OCI-M2 (cell line): ENCODE results near the gene IGFBP4.

ENCODE experiments used
- DNase-seq: peaks from one replicate; lab custom pipeline; 2025; ENCODE audit not compliant: unreplicated experiment; lab: John Stamatoyannopoulos, UW

The IGFBP4 gene

DNA sequence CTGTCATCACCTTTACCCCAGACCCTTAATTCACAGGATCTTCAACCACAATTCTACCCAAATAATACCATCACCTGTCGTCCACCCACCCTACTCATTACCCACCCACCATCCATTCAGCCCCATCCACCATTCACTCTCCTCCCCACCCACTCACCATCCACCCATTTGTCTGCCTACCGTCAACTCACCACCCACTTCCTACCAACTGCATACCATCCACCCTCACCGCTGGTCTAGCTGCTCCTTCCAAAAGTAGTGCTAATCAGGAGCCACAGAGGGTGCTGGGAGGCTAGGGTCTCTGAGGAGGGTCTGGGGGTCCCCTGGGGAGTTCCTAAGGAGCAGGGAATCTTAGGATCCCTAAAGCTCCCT is 12.0 kb upstream of the IGFBP4 start:
- DNase-seq: no peak

DNA sequence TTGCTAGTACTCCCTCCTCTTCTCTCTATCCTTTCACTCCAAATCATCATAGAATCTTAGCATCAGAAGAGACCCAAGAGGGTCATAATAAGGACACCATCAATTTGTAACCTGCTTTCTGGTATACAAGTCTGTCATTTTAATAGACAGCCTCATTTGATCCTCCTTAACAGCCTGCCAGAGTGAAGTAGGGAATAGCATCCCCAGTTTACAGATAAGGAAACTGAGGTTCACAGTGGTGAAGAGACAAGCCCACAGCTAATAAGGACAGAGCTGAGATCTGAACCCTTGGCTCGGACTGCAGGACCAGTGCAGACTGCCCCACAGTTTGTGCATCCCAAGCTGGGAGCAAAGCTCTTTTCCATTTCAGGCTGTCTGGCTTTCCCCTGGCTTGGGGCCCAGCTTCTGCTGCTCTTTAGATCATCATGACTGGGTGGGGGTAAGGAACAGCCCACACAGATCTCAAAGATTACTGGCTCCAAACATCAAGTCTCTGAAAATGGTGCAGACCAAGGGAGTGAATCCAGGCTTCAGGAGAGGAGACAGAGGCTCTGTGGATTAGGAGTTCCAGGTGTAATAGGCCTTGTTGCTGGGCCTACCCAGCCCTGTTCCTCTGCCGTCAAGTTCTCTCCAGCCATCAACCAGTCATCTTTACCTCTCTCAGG is 10.3 kb upstream of the IGFBP4 start:
- DNase-seq: no peak

DNA sequence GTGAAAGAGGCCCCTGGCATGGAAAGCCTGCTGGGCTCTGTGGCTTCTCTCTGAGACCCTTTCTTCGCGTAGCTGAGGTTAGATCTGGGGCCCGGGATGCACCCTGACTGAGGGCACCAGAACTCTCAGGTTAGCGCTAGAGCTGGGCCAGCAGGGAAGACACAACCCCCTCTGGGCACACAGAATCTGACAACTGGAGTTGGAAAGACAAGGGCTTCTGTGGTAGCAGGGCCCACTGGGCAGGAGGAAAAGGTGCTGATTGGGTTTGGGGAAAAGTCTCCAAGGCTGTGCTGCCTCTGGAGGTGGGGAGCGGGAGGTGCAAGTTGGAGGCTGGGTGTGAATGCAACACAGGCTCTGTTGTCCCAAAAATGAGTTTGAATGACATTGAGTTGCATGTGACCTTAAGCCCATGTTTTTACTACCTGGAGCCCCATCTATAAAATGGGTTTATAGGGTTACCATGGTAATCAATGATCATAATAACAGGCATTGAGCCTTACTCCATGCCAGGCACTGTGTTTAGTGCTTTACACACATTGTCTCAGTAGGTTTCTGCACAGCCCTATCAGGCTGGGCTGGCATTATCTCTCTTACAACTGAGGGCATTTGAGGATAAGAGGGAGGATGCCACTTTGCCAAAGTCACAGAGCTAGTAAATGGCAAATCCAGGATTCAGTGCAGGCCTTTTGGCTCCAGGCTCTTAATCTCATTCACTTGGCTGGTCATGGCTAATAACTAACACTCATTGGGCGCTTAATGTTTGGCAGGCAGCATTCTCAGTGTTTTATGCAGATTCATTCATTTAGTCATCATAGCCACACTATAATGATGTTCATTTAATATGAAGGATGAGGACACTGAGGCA is 9.5 kb upstream of the IGFBP4 start:
- DNase-seq: no peak

DNA sequence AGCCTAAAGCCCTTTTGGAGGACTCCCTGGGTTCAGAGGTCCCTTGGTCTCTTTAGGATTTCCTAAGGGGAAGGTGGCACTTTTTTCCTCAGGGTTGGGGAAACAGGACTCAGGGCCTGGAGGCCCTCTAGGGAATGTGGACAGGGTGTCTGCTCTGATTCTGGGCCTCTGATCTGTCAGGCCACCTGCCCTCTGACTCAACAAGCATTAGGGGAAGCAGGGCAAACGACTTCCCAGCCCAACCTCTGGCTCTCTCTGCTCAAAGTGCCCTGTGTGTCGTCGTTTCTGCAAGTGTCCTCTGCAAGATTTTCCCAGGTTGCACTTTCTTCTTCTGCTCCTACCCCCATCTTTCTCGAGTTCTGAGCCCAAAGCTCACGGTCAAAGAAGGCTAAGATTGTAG is 6.6 kb upstream of the IGFBP4 start:
- DNase-seq: no peak

DNA sequence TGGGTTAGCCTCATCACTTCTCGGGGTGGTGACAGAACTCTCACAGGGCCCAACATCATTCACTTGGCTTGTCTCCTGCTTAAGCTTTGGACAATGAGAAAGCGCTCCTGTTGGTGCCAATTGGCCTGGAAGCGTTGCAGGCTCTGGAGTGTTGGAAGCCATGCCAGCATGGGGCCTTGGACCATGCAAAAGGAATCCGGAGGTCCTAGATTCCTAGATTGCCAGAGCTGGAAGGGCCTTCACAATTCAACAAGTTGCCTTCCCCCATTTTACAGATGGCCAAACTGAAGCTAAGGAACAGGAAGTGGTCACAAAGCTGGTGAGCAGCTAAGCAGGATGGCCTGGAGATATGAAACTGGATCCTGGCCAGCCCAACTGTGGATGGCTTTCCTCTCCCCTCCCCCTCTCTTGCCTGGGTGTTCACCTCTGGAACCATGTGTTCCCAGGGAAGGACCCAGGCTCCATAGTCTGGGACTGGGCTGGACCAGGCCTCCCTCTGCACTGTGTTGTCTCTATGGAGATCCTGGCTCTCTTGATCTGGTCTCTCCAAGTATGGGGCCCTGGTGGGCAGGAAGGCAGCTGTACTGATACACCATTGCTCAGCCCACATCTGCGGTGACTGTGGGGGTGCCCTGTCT is 6.0 kb upstream of the IGFBP4 start:
- no peak for DNase-seq

DNA sequence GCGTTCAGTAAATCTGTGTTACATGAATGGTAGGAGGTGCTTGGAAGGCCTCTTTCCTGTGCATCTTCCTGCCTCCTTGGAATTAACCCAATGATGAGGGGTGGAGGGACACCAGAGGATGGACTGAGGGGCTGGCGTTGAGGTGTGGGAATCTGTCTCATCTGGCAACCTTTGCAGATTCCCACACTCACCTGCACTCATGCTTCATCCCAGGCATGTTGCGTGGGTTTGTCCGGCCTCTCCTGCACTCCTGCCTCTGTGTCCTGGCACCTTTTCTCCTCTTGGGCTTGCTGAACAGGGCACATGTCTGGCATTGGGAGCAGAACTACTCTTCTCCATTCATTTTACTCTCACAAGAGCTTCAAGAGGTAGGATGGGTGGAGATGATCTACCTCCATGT is 3.1 kb upstream of the IGFBP4 start:
- no peak for DNase-seq

DNA sequence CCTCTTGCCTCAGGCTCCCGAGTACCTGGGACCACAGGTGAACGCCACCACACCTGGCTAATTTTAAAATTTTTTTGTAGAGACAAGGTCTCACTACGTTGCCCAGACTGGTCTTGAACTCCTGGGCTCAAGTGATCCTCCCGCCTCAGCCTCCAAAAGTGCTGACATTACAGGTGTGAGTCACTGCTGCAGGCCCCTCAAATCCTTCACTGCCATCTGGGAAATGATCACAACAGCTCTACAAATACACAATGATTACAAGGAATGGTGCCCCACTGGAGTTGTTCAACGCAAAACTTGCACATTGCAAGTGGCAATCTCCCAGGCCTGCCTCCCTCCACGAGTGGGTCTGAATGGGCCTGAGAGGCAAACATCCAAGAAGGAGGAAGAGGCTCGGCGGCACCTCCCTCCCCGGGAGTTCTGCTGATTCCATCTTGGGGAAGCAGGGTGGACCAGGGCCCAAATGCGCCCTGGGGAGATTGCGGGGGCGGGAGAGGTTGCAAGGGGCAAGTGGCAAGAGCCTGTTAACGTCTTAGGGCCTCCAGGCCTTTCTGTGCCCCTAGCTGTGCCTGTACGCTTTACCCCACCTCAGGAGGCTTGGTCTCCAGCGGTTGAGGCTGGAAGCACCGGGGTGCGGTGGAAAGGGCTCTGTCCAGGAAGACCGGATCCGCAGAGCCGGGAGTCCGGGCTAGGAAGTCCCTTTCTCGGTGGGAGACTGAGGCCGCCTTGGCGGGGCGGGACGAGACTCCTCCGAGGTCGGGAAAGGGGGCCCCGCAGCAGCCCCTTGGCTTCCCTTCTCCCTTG is 656 bp upstream of the IGFBP4 start:
- DNase-seq: no peak

DNA sequence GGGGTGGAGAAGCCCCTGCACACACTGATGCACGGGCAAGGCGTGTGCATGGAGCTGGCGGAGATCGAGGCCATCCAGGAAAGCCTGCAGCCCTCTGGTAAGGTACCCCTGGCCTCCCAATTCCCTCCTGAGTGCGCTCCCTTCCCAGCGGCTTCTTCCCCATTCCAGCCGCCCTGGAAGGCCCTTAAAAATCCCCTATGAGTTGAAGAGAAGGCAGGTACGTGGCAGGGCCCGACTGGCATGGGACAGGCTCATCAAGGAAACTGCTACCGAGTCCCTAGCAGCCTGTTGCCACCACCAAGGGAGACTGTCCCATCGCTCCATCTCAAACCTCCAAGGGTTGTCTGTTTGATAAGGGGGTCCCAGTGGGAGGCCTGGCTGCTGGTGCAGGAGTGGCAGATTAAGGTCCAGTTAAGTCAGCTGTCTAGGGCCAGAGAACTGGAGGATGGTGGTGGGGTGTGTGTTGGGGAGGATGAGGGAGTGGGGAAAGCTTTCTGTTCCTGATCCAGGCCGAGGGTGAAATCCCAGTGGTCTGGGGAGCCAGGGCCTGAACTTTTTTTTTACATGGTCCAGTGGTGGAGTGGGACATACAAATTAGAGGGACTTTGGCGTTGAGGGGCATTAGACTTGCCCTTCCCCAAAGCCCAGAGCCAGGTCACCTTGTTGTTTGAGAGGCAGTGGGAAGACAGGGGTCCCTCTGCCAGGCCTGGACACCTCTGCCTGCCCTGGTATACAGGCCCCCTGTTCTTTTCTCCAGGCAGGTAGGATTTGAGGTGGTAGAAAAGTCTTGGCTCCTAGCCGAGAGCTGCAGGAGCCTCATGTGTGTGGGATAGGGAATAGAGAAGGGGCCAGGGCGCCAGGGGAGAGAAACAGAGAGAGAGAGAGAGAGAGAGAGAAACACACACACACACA is 994 bp downstream of the IGFBP4 start:
- DNase-seq: no peak

DNA sequence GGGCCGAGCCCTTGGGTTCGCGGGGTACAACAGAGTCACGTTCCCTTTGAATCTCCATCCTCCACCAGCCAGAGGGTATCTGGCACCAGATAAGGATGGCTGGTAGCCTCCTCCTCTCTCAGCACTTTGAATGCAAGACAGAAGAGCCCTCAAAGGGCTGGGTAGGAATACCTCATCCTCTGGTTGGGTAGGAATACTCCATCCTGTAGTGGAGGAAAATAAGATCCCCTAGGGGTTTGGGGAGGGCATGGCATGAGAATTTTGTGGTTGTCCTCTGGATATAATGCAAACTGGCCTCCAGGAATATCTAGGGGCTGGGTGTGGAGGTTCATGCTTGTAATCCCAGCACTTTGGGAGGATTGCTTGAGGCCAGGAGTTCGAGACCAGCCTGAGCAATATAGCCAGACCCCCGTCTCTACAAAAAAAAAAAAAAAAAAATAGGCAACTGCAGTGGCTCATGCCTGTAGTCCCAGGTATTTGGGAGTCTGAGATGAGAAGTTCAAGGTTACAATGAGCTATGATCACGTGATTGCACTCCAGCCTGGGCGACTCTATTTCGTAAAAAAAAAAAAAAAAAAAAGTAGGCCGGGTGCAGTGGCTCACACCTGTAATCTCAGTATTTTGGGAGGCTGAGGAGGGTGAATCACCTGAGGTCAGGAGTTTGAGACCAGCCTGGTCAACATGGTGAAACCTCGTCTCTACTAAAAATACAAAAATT is 2.7 kb downstream of the IGFBP4 start:
- no peak for DNase-seq

DNA sequence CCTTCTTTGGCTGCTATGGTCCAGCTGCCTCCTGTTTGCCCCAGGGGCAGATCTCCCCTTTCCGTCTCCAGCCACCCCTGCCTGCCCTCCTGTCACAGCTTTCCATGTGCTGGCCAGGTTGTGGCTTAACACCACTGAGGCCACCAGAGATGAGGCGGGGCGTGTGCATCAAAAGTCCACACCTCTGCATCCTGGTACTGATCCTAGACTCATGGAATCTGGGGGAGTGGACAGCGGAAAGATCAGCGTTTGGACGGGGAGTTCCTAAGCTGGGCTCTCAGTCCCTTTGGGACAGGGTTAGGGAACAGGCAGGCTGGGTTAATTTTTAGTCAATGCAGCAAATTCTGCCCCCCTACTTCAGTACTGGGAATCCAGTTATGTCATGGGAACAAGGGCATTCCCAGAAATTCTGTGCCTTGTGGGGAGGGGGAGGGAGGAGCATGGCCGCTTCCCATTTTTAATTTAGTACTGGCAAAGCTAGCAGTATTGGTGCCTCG is 3.9 kb downstream of the IGFBP4 start:
- DNase-seq: no peak

DNA sequence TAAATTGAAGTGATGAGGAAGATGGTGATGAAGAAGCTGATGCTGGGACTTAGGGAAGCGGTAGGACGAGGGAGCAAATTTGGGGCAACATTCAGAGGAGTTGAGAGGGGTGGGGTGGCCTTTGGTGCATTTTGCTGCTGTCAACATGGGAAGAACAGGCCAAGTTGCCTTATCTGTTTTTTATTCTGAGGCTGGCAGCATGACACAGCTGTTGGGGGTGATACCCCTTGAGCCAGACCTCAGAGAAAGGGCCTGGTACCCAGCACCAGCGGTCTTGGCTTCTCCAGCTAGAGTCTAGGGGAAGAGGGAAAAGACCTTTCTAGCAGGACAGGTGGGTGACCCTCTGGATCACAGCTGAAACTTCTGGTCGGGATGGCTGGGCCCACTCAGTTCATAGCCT is 4.6 kb downstream of the IGFBP4 start:
- no peak for DNase-seq

DNA sequence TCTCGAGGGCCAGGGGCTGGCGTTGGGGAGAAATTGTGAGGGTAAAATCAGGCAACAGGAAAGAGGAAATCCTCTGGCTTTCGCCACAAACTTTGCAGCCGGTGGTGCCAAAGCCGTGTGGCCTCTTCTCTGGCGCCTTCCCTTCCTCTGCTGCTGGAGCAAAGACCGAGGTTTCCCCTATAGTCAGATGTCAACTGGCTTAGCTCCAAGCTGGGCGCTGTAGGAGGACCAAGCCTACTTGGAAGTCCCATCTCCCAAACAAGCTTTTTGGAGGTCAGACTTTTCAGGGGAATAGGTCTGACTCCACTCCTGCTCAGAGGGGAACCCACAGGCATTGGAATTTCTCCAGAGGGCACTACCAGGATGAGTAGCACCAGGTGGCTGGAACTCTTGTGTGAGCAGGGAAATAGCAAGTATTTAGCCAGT is 5.0 kb downstream of the IGFBP4 start:
- no peak for DNase-seq

DNA sequence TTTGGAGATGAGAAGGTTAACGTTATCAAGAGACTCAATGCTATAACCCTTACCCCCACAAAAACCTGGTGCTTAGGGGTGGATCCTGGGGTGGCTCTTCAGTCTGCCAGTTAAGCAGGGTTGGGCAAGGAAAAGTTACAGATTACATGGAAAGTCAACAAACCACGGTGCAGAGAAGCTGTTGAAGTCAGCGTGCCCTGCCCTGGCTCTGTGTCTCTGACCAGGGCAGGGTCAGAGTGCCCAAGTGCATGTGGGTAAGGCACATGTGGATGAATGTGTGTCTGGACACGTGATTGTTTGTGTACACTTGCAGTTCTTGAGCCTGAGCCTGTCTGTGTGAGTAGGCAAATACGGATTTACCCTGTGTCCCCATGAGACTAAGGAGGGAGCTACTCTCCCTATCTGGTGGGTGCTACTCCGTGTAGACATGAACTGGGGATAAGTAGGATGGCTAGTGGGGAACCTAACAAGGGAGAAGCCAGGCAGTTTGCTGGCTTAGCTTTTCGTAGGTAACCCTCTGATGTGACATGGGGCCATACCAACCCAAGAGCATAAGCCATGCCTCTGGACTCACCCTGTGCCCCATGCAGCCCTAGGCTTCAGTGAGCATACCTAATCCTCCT is 5.5 kb downstream of the IGFBP4 start:
- no peak for DNase-seq

DNA sequence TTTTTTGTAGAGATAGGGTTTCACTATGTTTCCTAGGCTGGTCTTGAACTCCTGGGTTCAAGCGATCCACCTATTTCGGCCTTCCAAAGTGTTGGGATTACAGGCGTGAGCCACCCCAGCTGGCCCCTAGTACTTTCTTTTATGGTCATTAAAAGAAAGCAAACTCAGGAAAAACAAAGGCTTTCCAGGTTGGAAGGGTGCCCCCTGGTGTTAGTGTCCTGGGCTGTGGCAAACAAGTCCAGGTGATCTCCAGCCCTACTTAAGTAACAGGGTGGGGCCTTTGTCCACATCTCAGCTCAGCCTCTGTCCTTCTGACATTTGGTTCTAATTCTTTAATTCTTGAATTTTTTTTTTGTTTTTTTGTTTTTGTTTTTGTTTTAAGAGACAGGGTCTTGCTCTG is 6.9 kb downstream of the IGFBP4 start:
- no peak for DNase-seq

DNA sequence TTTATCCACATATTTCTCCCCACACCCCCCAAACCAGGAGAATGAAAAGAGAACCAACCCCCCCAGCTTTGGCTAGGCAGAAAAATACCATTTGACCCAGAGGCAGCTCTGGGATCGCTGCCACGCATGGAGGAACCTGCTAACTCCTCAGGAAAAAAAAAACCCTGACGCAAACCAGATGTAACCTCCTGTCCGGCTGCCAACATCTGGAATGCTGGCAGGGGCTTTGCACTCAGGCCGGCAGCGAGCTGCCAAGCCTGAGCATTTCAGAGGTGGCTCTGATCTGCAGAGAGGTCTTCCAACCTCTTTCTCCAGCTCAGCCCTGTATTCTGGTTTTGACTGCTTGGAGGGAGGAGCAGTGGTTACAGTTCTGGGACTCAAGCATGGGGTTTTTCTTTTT is 8.2 kb downstream of the IGFBP4 start:
- DNase-seq: no peak

DNA sequence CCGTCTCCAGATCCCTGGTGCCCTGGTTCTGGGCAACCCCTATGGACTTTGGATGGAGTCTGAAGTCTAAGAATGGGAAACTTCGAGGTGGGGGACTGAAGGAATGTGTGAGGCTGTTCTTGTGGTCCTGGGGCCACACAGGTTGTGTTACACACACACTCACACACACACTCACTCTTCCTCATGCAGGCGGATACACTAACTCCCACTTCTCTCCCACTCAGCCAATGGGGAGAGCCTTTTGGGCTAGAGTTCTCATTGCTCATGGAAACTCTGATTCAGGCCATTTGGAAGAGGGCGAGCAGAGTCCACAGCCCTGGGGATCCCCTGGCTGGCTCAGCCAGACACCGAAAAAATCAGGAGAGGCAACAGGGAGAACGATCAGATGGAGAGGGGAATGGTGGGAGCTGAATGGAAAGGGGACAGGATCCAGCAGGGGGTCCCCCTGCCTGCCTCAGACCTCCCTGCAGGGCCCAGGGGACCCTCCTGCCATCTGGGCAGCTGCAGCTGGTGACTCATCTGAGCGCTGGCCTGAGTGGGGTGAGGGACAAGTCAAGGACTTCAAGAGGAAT is 9.1 kb downstream of the IGFBP4 start:
- no peak for DNase-seq

DNA sequence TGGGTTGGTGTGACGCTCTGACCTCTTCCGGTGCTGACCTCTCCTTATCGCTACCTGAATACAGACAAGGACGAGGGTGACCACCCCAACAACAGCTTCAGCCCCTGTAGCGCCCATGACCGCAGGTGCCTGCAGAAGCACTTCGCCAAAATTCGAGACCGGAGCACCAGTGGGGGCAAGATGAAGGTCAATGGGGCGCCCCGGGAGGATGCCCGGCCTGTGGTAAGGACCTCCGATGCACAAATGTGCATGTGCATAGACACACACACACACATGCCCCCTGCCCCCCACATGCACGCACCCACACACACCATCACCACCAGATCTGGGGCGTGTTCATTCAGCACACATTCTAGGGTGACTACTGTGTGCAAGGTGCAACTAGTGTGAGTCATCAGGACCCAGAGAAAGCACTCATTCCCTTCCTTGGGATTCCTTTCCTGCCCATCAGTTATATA is 9.7 kb downstream of the IGFBP4 start:
- no peak for DNase-seq

DNA sequence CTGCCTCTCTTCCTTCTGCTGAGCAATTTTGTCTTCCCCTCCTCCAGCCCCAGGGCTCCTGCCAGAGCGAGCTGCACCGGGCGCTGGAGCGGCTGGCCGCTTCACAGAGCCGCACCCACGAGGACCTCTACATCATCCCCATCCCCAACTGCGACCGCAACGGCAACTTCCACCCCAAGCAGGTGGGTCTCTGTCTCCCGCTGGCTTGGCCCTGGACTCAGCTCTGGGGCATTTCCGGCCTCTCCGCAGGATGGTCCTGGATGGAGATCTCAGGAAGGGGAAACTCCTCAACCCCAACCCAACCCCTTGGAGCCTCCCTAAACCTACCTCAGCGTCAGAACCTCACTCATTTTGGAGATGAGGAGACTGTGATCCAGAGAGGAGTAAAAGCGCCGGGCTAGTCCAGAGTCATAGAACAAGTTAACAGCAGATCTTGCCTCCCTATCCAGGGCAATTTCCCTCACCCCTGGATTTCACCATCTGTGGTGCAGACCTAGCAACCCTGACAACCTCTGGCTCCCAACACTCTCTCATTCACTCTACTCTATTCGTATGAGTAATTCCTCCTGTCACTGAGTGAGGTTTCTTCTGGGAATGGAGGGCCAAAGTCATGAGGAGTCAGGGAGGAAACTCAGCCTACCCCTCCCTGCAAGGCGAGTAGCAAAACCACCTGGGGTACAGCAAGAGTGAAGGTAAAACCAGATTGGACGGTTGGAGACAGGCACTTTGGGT is 10.8 kb downstream of the IGFBP4 start:
- DNase-seq: no peak
